ENCODE data around the gene PPM1H.

PPM1H gene

DNA sequence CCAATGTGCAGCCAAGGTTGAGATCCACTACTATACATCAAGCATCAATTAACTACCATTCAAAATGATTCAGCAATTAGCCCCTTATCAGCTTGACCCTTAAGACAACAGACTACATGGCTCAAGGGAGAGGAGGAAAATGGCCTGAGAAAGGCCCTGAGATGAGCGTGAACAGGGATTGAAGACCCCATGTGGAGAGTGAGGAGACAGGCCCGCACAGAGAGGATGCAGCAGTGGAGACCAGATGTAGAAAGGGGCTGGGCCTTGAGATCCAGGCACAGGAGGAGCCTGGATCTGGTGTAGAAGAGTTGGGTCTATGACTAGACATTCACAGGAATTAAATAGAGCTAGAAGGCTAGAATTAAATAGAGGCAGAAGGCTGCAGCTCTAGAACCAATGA is 239.3 kb downstream of the PPM1H start:
- TF ChIP-seq, protein P1, sequence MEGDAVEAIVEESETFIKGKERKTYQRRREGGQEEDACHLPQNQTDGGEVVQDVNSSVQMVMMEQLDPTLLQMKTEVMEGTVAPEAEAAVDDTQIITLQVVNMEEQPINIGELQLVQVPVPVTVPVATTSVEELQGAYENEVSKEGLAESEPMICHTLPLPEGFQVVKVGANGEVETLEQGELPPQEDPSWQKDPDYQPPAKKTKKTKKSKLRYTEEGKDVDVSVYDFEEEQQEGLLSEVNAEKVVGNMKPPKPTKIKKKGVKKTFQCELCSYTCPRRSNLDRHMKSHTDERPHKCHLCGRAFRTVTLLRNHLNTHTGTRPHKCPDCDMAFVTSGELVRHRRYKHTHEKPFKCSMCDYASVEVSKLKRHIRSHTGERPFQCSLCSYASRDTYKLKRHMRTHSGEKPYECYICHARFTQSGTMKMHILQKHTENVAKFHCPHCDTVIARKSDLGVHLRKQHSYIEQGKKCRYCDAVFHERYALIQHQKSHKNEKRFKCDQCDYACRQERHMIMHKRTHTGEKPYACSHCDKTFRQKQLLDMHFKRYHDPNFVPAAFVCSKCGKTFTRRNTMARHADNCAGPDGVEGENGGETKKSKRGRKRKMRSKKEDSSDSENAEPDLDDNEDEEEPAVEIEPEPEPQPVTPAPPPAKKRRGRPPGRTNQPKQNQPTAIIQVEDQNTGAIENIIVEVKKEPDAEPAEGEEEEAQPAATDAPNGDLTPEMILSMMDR (IDR thresholded peaks at IDR 0.05; ENCODE audit: low read depth, low read length): no peak
- TF ChIP-seq MYC (IDR thresholded peaks at IDR 0.05; ENCODE audit: low read depth, low read length) (no peak), POLR2A (IDR thresholded peaks at IDR 0.05; ENCODE audit: extremely low read depth, insufficient read length) (no peak)
- TF ChIP-seq, protein P2, sequence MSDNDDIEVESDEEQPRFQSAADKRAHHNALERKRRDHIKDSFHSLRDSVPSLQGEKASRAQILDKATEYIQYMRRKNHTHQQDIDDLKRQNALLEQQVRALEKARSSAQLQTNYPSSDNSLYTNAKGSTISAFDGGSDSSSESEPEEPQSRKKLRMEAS (IDR thresholded peaks at IDR 0.05; ENCODE audit: low read depth, low read length): no peak
- no peak for DNase-seq (ENCODE audit: low read depth)
- H3K4me3 ChIP-seq (ENCODE audit: low read depth, low read length): no peak overlapping the region

DNA sequence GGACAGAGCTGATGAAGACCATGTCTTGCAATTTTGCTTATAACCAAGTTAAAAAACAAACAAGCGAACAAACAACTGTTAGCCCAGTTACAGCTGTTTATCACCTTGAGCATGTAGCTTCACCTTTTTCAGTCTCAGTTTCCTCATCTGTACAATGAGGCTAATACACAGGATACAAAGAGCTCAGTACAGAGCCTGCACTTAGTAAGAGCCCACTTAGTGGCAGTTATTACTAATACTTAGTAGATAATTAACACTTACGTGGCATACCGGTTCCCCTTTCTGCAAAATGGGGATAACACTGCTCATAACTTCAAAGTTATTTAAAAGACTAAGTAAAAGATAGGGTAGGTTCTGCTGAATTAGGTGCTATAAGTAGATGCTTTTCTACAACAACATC is 240.3 kb downstream of the PPM1H start:
- TF ChIP-seq POLR2A (IDR thresholded peaks at IDR 0.05; ENCODE audit: extremely low read depth, insufficient read length) (no peak), MYC (IDR thresholded peaks at IDR 0.05; ENCODE audit: low read depth, low read length) (no peak)
- TF ChIP-seq, protein P1 (IDR thresholded peaks at IDR 0.05; ENCODE audit: low read depth, low read length): no peak
- TF ChIP-seq, protein P2 (IDR thresholded peaks at IDR 0.05; ENCODE audit: low read depth, low read length): no peak
- no peak overlapping the region for H3K4me3 ChIP-seq (ENCODE audit: low read depth, low read length)
- no peak for DNase-seq (ENCODE audit: low read depth)

DNA sequence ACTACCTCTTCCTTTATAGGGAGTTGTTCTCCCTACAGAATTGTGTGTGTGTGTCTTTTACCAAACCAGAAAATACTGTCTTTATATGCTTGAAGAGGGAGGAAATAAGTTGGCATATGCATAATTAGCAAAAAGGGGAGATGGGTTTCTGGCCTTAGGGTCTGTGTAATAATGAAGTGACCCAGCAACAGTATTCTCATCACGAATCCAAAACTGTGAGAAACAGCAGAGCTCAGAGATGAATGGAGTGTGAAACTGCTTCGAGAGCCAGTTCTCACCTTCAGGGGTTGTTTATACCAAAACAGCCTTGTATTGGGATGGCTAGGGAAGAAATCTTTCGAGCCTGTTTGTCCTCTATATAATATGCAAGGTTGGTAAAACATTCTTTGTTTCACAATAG is 240.8 kb downstream of the PPM1H start:
- TF ChIP-seq, protein P2 (IDR thresholded peaks at IDR 0.05; ENCODE audit: low read depth, low read length): no peak
- no peak for DNase-seq (ENCODE audit: low read depth)
- no peak overlapping the region for H3K4me3 ChIP-seq (ENCODE audit: low read depth, low read length)

DNA sequence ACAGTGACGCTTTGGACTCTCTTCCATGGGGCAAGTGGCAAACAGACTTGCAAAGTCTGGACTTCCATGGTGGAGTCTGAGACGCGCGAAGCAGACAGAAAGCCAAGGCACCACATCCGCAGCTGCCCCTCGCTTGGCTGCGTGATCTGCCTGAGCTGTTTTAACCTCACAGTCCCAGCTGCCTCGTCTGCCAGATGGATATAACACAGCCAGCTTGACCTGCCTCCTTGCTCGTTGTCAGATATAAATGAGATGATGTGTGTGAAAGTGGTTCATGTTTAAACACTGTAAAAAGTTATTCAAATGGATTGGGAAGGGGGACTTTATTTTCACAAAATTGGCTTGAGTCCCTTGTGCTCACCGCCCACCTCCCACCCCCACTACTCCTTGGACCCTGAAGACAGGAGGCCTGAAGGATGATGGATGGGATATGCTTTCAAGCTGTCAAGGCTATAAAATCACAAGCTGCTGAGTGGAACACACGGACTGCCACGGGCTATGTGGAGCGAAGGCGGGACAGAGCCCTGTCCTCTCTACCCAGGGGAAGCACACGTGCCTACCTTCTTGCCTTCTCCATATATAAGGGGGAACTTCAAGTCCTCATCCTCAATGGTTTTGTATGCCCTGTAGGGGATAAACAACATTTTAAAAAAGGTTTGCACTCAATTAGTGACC is 241.4 kb downstream of the PPM1H start:
- no peak overlapping the region for H3K4me3 ChIP-seq (ENCODE audit: low read depth, low read length)
- TF ChIP-seq, protein P1 (IDR thresholded peaks at IDR 0.05; ENCODE audit: low read depth, low read length): no peak
- TF ChIP-seq, protein P2 (IDR thresholded peaks at IDR 0.05; ENCODE audit: low read depth, low read length): no peak
- TF ChIP-seq POLR2A (IDR thresholded peaks at IDR 0.05; ENCODE audit: extremely low read depth, insufficient read length): no peak
- no peak for TF ChIP-seq MYC (IDR thresholded peaks at IDR 0.05; ENCODE audit: low read depth, low read length)
- no peak for DNase-seq (ENCODE audit: low read depth)

DNA sequence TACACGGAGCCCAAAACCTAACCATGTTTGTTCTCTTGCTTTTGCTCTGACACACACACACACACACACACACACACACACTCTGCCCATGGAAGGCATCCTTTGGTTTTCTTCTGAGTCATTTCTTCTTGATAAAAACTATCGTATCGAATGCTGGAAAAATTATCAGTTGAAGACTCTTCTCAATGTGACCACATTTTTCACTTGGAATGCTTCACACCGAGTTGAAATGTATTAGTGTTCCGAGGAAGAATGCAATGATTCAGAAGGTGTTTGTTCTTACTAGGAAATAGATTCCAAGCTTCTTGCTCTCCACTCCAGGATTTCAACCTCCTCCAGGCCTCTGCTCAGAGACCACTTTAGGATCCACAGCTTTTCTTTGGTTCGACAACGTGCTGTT is 242.1 kb downstream of the PPM1H start:
- no peak for DNase-seq (ENCODE audit: low read depth)
- no peak overlapping the region for H3K4me3 ChIP-seq (ENCODE audit: low read depth, low read length)
- TF ChIP-seq, protein P1 (IDR thresholded peaks at IDR 0.05; ENCODE audit: low read depth, low read length): no peak

DNA sequence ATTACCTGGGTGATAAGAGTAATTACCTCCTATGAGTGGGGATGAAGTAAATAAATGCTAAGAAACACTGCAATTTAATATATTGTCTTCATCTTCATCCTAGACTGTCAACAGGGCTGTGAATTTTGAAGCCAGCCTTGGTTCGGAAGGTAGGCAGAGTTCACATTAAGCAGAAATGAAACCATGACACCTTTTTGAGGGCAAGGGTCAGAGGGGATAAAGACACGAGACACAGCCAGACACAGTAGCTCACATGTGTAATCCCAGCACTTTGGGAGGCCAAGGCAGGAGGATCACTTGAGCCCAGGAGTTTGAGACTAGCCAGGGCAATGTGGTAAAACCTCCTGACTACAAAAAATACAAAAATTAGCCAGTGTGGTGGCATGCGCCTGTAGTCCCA is 243.6 kb downstream of the PPM1H start:
- no peak for DNase-seq (ENCODE audit: low read depth)
- H3K4me3 ChIP-seq (ENCODE audit: low read depth, low read length): no peak overlapping the region
- TF ChIP-seq MYC (IDR thresholded peaks at IDR 0.05; ENCODE audit: low read depth, low read length) (no peak), POLR2A (IDR thresholded peaks at IDR 0.05; ENCODE audit: extremely low read depth, insufficient read length) (no peak)
- TF ChIP-seq, protein P2 (IDR thresholded peaks at IDR 0.05; ENCODE audit: low read depth, low read length): no peak
- TF ChIP-seq, protein P1 (IDR thresholded peaks at IDR 0.05; ENCODE audit: low read depth, low read length): no peak
